ENCODE measurements around the gene CD244. TPM values are rescaled to one million over a fixed set of nuclear protein-coding genes. Genes with fewer than 3 reads are reported as not detected.
A peak's percentile ranks its signal among the peaks of the same experiment; 100 is the strongest.

Gene CD244
- total RNA-seq, 6 donors from 2014 or later = 0.78 to 4.1 (median 2.0) TPM

- Histone ChIP-seq H3K27ac (no peak overlapping the region), H3K27me3 (no peaks in the 10 kb centered on the region), H3K36me3 (no peaks in the 10 kb centered on the region), H3K9me3 (no peaks in the 10 kb centered on the region), H3K4me3 (no peak overlapping the region), H3K4me1 (peaks cover 0 to 6% (median 3%) of the 10 kb centered on the region in 4 donors)
- 69 to 70% methylated on average over 6 of the region's 6 CpGs for WGBS, 2 donors
- no peak for TF ChIP-seq POLR2AphosphoS5 (IDR thresholded peaks at IDR 0.05)
- TF ChIP-seq POLR2A (IDR thresholded peaks at IDR 0.05) = no peak
- no peak for TF ChIP-seq CTCF (IDR thresholded peaks at IDR 0.05)
- TF ChIP-seq EP300 (IDR thresholded peaks at IDR 0.05) = no peak
- ATAC-seq (ENCODE audit: low FRiP score in 2 of 2) = no peak
- DNase-seq = no peak
Measured at GRCh38 chr1:160866695-160867260, 4.1 kb upstream of the CD244 start.

GRCh38 chr1:160866001-160866694 is 3.5 kb upstream of the CD244 start:
- no peak for ATAC-seq (ENCODE audit: low FRiP score in 2 of 2)
- no peaks in the 10 kb centered on the region for H3K9me3 ChIP-seq
- H3K27me3 ChIP-seq = no peaks in the 10 kb centered on the region
- DNase-seq = no peak
- TF ChIP-seq POLR2AphosphoS5 (IDR thresholded peaks at IDR 0.05) = no peak
- no peak for TF ChIP-seq POLR2A (IDR thresholded peaks at IDR 0.05)
- no peak overlapping the region for H3K4me3 ChIP-seq
- no peak overlapping the region for H3K27ac ChIP-seq
- H3K36me3 ChIP-seq = no peaks in the 10 kb centered on the region
- peaks cover 0 to 6% (median 3%) of the 10 kb centered on the region in 4 donors for H3K4me1 ChIP-seq

- H3K9me3 ChIP-seq = no peaks in the 10 kb centered on the region
- H3K4me3 ChIP-seq = no peak overlapping the region
- no peaks in the 10 kb centered on the region for H3K36me3 ChIP-seq
- peaks cover 0 to 6% (median 3%) of the 10 kb centered on the region in 4 donors for H3K4me1 ChIP-seq
- DNase-seq (no peak), ATAC-seq (ENCODE audit: low FRiP score in 2 of 2) (no peak)
- no peak overlapping the region for H3K27ac ChIP-seq
- no peaks in the 10 kb centered on the region for H3K27me3 ChIP-seq
- TF ChIP-seq POLR2AphosphoS5 (IDR thresholded peaks at IDR 0.05) = no peak
- no peak for TF ChIP-seq POLR2A (IDR thresholded peaks at IDR 0.05)
- TF ChIP-seq CTCF (IDR thresholded peaks at IDR 0.05) = no peak
- no peak for TF ChIP-seq EP300 (IDR thresholded peaks at IDR 0.05)
- WGBS, 2 donors = 79 to 83% methylated on average over 5 of the region's 5 CpGs
Measured at GRCh38 chr1:160865337-160865736, 2.6 kb upstream of the CD244 start.

GRCh38 chr1:160864173-160864572 is 1.5 kb upstream of the CD244 start:
- H3K27ac ChIP-seq = peak overlapping the region in 1 of 4 donors; percentile 52
- H3K9me3 ChIP-seq = no peaks in the 10 kb centered on the region
- no peaks in the 10 kb centered on the region for H3K27me3 ChIP-seq
- TF ChIP-seq POLR2AphosphoS5 (IDR thresholded peaks at IDR 0.05) = no peak
- no peak for TF ChIP-seq POLR2A (IDR thresholded peaks at IDR 0.05)
- no peak for TF ChIP-seq EP300 (IDR thresholded peaks at IDR 0.05)
- TF ChIP-seq CTCF (IDR thresholded peaks at IDR 0.05) = no peak
- WGBS, 2 donors = 43 to 57% methylated on average over 2 of the region's 2 CpGs
- no peak for DNase-seq
- H3K4me3 ChIP-seq = no peak overlapping the region
- H3K36me3 ChIP-seq = no peaks in the 10 kb centered on the region
- peaks cover 0 to 6% (median 3%) of the 10 kb centered on the region in 4 donors for H3K4me1 ChIP-seq
- ATAC-seq (ENCODE audit: low FRiP score in 2 of 2) = no peak

GRCh38 chr1:160863774-160864131 is 1.1 kb upstream of the CD244 start:
- ATAC-seq (ENCODE audit: low FRiP score in 2 of 2) (peak; percentile 30 to 62), DNase-seq (no peak)
- Histone ChIP-seq H3K4me3 (no peak overlapping the region), H3K27ac (peak overlapping the region in 1 of 4 donors; percentile 52), H3K27me3 (no peaks in the 10 kb centered on the region), H3K9me3 (no peaks in the 10 kb centered on the region), H3K4me1 (peaks cover 0 to 6% (median 3%) of the 10 kb centered on the region in 4 donors), H3K36me3 (no peaks in the 10 kb centered on the region)
- TF ChIP-seq CTCF (IDR thresholded peaks at IDR 0.05) = no peak
- TF ChIP-seq POLR2AphosphoS5 (IDR thresholded peaks at IDR 0.05) = no peak
- no peak for TF ChIP-seq EP300 (IDR thresholded peaks at IDR 0.05)
- TF ChIP-seq POLR2A (IDR thresholded peaks at IDR 0.05) = no peak
- 69 to 75% methylated on average over 4 of the region's 4 CpGs for WGBS, 2 donors

Measured in upper lobe of left lung (tissue), 6 donors.